NCI-H1105 (cell line): ENCODE results near the gene ERBB2.
"Not testable (repeated sequence)": the region's sequence is repeated elsewhere in the genome, so short reads cannot be mapped to it uniquely, and the experiment has no call there.

Experiments used
- DNase-seq: peaks from one replicate; lab custom pipeline; 2025; lab: John Stamatoyannopoulos, UW

The ERBB2 gene

DNA sequence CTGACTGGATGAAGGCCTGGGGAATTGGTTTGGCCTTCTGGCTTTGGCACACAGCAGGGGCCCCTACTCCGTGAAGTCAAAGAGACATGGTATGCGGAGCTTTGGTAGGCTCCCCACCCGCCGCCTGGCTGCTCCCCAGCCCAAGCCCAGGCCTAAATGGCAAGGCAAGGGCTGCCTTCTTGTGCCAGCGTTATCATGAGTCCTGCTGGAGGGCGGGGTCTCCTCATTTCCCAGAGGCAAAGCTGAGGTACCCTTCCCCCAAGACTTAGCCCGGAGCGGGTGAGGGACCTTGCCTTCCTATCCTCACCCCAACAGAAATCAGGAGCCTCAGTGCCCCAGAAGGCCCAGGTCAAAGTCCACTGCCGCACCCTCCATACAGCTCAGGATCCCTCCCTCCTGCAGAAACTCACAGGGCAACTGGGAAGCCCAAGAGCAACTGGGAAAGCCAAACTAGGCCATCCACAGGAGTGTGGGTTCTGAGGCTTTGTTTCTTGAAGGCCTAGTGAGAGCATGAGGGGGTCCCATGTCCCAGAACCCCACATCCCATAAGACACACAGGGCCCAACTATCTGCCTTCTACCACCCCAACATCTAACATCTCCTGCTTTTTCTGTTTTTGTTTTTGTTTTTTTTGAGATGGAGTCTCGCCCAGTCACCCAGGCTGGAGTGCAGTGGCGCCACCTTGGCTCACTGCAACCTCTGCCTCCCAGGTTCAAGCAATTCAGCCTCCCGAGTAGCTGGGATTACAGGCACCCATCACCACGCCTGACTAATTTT, 21.3 kb upstream of the ERBB2 start:
- no peak for DNase-seq

DNA sequence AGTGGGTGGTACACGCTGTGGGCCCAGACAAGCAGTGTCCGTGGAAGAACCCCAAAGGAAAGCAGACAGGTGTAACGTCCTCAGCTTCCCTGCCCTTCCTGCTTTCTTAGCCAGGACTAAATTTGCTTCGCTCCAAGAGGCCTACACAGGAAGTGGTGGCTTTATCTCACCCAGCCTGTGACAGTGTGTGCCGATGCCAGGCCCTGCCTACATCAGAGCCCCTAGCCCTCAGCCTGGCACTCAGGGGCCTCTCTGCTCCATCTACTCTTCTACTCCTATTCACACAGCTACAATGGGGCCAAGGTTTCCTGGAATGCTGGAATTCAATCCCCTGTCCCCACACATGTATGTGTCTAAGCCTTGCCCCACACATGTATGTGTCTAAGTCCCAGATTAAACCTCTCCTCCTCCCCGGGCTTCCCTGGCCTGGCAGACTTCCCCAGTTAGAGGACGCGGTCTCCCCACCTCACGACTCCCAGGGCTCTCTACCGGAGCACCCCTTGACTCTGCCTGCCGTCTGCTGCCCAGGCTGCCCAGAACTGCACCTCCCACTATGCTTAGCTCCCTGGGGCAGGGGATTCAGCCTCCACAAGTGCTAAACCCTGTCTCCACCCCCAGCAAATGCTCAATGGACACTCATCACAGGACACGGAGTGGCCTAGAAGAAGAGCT, 20.2 kb upstream of the ERBB2 start:
- no peak for DNase-seq

DNA sequence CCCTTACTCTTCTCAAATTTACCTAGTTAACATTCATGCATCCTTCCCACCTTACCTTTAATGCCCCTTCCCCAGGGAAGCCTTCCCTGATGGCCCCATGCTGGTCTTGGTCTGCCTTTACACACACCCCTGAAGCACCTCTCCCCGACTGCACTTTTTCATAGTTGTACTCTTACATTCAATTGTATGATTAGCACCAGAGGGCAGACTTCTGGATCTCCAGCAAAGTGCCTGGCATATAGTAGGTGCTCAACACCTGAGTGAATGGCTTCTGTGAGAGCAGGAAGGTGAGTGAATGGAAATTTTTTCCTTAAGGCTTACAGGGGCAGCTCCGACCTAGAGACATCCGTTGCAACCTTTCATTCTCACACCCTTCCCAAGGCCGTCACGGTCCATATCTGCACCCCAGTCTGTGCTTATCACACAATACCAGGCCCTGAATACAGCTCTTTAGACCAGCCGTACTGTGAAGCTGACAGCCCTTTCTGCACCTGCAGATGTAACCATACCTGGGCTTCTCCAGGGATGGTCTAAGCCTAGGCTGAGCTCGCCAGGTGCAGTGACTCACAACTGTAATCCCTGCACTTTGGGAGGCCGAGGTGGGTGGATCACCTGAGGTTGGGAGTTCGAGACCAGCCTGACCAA, 16.4 kb upstream of the ERBB2 start:
- no peak for DNase-seq

DNA sequence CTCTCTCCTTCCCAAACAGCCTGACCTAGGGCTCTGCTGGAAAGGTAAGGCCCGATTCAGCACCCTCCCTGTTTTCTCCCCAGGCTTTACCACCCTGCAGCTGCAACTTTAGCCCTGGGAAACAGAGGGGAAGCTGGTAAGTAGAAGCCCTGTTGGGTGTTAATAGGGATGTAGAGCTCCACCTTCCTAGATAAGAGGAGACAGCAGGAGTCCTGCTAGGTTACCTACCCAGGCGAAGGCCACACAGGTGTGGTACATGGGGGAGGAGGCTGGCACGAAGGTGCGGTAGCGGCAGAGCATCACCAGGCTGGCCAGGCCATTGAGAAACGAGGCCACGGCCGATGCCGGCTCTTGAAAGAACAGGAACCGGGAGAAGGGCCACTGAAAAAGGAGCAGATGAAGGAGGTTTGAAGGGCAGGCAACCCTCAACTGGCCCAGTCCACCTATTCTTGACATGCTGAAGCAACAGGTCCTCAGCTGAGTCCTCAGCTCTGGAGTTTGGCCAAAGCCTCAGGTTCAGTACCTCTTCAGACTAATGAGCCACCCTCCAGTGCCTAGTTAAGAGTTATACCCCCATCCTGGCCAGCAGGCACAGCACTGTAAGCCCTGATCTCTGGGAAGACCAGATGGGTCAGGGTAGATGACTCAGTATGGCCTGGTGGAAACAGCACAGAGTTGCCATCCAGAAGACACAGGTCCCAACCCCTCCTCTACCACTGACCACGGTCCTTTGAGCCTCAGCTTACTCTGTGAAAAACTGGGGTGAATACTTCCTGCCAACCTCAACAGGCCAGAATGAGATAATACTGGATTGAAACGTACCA, 15.3 kb upstream of the ERBB2 start:
- no peak for DNase-seq

DNA sequence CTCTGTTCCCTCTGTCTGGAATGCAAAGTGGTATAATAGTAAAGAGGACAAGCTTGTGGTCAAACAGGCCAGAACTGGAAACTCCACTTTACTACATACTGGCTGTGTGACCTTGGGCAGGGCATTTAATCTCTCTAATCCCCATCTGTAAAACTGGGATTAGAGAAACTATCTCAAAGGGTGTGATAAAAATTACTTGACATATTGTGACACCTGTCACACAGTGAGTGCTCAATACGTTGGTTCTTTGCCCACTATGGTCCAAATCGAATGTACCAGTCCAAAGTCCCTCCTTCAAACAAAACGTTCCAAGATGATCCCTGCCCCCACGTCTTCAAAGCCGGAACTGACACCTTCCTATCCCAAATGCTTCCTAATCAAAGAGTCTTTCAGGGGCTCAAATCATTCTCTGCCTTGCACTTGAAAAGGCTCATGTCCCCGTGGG, 12.7 kb upstream of the ERBB2 start:
- DNase-seq: no peak

DNA sequence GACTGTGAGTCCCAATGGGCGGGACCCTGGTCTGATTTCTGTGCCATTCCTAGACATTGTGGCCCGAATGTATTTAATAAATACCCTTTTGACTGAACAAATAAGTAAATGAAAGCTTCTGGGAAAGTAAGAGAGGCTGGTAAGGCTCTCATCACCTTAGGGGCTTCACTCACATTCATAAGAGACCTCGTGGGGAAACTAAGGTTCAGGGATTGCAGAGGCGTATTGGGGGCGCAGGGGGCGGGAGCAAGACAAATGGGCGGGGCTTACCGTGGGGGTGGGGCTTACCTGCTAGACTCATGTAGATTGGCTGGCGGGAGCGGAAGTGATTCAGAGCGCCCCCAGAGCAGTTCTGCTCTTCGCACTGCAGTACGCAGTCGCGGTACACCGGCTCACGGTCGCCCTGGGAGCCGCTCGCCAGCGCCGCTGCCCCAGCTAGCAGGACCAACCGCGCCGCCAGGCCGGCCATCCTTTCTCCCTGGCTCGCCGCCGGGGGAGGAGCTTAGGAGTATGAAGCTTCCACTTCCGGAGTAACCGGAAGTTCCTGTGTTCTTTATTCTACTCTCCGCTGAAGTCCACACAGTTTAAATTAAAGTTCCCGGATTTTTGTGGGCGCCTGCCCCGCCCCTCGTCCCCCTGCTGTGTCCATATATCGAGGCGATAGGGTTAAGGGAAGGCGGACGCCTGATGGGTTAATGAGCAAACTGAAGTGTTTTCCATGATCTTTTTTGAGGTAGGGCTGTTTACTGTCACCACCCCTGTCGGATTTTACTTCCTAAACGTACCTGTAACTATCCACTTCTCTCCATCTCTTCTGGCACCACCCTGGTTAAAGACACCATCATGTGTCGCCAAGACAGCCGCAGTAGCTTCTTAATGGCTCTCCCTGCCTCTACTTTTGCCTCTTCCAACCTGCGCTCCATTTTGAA, 12.1 kb upstream of the ERBB2 start, which contains the start of gene PGAP3:
Gene PGAP3 (minus strand): TSS at position 512 of the 929 bp plus-strand sequence. CDS start 43 bp downstream, at position 469.
- DNase-seq: peak; percentile 91

DNA sequence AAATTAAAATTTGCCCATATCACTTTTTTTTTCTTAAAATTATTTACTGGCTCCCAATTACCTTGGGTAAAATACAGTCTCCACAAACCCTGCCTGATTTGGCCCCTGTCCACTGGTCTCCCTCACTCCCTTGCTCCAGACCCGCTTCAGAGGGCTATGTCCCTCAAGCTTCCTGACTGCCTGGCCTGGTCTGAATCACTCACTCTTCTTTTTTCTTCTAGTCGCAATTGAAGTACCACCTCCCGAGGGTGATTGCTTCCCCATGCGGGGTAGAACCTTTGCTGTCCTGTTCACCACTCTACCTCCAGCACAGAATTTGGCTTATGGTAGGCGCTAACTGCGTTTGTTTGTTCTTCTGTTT, 11.4 kb upstream of the ERBB2 start:
- no peak for DNase-seq

DNA sequence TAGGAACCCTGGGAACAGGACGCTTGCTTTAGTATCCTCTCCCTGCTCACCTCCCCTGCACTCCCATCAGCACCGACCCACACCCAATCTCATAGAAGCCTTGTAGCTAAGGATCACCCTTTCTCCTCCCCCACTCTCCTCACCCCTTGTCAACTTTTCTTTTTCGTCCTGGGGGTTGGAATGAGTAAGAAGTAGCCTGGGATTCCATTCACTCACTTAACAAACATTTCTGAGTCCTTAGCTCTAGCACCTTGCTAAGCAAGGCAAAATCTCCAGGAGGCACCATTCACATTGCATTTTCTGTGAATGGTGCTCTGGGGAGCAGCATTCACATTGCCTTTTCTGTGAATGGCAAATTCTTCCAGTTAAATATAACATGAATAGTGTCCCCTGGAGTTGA, 10.9 kb upstream of the ERBB2 start:
- DNase-seq: no peak

DNA sequence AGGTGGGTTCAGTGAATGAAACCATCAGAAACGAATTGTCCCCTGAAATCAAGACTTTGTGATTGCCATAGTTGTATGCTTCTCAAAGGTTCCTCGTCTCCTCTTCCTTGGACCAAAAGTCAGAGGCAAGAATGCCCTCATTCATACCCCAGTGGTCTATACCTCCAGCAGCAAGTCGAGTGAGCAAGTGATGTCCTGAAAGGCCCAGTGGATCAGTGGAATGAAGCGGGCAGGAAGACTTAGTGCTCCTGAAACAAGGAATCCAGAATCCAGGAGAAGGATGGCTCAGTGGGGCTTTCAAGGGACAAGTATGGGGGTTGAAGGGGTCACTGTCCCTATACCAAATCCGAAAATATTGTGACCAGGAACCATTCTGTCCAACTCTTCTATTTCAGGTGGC, 5.3 kb upstream of the ERBB2 start:
- no peak for DNase-seq

DNA sequence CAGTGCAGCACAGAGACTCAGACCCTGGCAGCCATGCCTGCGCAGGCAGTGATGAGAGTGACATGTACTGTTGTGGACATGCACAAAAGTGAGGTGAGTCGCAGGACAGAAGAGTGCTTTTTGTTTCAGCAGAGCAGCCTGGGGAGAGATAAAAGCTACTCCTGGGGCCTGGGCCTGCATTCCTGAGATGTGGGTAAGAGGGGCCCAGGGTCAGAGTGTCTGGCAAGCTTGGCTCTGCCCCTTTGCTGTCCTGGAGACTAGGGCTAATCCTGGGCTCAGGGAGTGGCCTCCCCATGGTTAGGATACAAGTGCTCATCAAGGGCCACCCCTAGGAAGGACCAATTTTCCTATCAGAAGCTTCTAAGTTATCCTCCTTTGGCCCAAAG, 4.8 kb upstream of the ERBB2 start:
- DNase-seq: no peak

DNA sequence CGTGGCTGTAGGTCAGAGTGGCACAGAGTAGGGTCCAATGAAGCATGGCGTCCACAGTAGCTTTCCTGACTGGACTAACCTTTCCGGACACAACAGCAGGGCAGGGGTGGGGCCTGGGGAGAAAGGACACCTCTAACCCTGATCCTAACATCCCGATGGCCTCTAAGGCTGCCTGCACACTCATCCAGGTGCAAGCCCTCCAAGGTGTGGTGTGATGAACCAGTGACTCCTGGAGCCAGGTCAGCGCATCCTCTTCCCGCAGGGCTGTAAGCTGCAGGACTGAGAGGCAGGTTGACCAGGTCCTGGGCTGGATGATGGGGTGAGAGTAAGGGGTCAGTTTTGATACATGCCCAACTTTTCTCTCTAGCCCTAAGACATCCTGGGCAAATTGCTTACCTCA, 3.1 kb upstream of the ERBB2 start:
- DNase-seq: no peak

DNA sequence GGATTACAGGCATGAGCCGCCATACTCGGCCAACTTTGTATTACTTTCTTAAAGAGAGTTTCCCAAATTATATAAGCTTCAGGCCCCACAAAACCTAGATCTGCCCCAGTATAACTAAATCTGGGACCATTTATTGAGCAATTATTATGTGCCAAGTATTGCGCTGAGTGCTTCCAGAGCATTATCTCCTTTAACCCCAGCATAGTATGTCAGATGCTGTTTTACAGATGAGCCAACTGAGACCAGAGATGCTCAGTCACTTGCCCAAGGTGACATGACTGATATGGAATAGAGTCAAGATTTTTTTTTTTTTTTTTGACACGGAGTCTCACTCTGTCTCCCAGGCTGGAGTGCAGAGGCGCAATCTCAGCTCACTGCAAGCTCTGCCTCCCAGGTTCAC, 1.9 kb upstream of the ERBB2 start:
- no peak for DNase-seq

DNA sequence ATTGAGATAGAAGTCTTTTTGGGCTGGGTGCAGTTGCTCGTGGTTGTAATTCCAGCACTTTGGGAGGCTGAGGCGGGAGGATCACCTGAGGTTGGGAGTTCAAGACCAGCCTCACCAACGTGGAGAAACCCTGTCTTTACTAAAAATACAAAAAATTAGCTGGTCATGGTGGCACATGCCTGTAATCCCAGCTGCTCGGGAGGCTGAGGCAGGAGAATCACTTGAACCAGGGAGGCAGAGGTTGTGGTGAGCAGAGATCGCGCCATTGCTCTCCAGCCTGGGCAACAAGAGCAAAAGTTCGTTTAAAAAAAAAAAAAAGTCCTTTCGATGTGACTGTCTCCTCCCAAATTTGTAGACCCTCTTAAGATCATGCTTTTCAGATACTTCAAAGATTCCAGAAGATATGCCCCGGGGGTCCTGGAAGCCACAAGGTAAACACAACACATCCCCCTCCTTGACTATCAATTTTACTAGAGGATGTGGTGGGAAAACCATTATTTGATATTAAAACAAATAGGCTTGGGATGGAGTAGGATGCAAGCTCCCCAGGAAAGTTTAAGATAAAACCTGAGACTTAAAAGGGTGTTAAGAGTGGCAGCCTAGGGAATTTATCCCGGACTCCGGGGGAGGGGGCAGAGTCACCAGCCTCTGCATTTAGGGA, 577 bp upstream of the ERBB2 start:
- DNase-seq: not testable (repeated sequence)

DNA sequence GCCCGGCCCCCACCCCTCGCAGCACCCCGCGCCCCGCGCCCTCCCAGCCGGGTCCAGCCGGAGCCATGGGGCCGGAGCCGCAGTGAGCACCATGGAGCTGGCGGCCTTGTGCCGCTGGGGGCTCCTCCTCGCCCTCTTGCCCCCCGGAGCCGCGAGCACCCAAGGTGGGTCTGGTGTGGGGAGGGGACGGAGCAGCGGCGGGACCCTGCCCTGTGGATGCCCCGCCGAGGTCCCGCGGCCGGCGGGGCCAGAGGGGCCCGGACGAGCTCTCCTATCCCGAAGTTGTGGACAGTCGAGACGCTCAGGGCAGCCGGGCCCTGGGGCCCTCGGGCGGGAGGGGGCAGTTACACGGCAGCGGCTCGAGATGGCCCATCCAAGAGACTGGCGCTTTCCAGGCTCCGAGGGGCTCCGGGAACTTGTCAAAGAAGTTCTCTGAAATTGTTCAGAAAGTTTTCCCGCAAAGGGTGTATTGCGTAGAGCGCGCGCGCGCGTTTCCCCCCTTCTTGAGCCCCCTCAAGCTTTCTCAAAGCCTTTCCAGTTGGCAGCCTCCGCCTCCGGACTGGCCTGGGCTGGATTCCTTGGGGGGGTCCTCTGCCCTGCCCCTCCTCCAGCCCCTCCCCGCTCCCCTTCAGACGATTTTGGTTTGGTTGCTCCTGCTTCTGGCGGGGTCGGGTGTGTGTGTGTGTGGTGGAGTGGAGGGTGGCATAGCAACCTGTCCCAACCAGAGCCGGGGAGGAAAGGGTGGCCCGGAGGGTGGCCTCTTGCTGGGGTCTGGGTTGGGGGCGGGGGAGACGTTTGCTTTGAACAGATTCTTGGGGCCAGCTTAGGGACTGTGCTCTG, 504 bp downstream of the ERBB2 start:
- no peak for DNase-seq

DNA sequence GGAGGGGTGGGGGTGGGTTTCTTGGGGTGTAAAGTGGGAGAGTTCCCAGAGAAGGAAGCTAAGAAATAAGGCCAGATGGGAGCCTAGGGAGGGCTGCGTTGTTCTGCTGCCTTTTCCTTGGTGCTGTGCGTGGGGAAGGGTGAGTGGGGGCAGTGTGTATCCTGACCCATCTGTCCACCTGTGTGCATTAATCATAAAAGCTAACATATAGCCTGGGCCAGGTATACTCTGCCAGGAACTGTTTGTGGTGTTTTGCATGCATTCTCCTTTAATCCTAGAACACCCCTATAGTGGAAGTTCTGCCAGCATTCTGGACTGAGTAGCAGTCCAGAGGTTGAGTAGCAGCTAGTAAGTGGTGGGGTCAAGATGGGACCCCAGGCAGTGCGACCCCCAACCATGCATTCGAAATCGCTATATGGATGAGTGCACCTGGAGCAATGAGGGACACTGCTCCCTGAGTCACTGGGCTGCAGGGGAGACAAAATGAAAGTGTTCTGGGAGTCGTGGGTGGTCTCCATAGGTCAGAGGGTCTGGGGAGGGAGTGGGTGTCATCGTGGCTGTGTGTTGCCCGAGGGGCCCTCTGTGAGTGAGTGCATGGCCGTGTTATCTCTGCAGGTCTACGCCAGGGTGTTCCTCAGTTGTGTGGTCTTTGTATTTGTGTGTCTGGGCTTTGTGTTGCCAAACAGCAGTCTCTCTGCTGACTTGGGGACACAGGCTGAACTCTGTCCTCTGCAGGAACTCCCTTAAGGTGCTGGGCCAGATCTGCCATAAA, 1.3 kb downstream of the ERBB2 start:
- no peak for DNase-seq

DNA sequence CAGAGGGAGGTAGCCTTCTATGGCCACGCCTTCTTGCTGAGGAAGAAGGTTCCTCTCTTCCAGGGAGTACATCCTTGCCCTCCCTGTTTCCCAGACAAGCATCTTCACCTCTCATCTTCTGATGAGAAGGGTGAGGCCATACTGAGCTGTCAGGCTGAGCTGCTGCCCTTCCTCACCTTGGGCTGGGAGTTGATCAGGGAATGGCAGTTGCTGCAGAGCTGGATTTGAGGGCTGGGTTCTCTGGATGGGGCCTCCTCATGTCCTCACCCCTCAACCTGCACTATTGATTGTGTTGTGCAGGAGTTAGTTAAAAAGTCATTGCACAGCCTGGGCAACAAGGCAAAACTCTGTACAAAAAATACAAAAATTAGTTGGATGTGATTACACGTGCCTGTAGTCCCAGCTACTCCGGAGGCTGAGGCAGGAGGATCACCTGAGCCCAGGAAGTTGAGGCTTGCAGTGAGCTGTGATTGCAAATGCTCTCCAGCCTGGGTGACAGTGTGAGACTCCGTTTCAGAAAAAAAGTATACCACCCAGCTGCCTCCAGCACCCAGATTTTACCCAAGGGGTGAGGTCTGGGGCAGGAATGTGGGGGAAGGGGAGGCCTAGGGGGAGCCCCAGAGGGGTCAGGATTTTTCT, 2.0 kb downstream of the ERBB2 start:
- no peak for DNase-seq

DNA sequence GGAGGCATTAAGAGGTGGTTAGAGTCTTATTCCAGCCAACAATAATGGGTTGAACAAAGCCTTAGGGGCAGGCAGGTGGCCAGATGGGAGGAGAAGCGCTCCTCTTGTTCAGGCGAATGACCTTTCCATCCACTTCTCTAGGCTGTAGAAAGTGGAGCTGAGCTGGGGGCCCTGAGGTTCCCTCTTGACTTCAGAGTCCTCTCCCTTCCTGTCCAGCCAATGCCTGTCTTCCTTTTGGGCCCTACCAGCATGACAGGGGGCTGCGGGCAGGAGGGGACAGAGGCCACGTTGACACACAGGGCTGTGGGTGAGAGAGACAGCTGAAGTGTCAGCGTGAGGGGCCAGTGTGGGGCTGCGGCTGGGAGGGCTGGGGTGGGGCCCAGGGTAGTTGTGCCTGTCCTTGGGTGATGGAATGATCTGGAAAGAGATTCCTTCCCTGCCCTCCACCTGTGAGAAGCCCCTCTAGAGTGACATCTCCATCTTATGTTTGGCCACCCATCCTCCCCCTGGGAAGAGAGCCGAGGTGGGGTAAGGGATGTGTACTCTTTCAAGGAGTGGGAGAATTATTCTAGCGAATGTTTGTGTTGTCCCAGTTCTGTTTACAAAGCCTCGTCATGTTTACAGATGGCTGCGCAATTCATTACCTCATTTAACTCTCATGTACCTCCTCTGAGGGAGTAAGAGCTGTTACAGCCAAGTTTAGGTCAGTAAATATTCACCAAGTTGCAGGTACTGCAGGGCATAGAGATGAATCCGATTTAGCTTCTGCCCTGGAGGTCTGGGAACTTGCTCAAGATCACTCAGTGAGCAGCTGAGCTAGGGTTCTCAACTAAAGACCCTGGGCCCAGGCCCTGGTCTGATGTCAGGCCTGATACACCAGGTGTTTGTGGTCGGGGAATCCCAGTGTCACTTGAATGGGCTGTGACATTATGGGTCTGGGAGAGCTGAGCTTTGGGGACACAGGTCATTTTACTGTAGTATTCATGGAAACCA, 3.3 kb downstream of the ERBB2 start:
- DNase-seq: no peak
